IPS DF 6.9 (cell line): ENCODE measurements around the gene GAL3ST3.

Experiments
- DNase-seq: peaks from one replicate; pipeline ENCODE4 v3.0.0-alpha.2; 2013; ENCODE audit warnings: low read depth, low spot score
- H3K27ac ChIP-seq: one replicate; pipeline ENCODE4 v1.5.1; 2013; ENCODE audit warnings: low read length, control low read depth
- H3K27me3 ChIP-seq: 2 replicates; pipeline ENCODE4 v1.6.1; 2013; ENCODE audit warnings: mild to moderate bottlenecking, low read length; ENCODE audit not compliant: control insufficient read depth, insufficient read depth
- H3K36me3 ChIP-seq: 2 replicates; pipeline ENCODE4 v1.6.1; 2013; ENCODE audit warnings: low read length; ENCODE audit not compliant: control insufficient read depth, insufficient read depth
- H3K4me1 ChIP-seq: 2 replicates; pipeline ENCODE4 v1.6.1; 2013; ENCODE audit warnings: low read length; ENCODE audit not compliant: control insufficient read depth, insufficient read depth
- H3K4me3 ChIP-seq: 2 replicates; pipeline ENCODE4 v1.5.1; 2013; ENCODE audit warnings: mild to moderate bottlenecking, low read length
- H3K9me3 ChIP-seq: 2 replicates; pipeline ENCODE4 v1.6.1; 2013; ENCODE audit warnings: low read length, inconsistent platforms; ENCODE audit not compliant: control insufficient read depth, insufficient read depth
- WGBS: extraction: QIAGEN DNeasy Blood & Tissue Kit; methylation state at CpG from one replicate; pipeline ENCODE4 v1.1.7; 2013; ENCODE audit warnings: mixed read lengths, missing lambda C conversion rate; ENCODE audit not compliant: insufficient read length, insufficient coverage; 5-methylcytosine and 5-hydroxymethylcytosine counted together

GAL3ST3 gene

GRCh38 chr11:66069715-66070603, 21.0 kb upstream of the GAL3ST3 start, which contains the start of gene PACS1:
PACS1 (plus strand) TSS chr11:66070272; CDS start chr11:66070487, 215 bp downstream.
- DNase-seq: no peak
- no CpG with 5 or more reads among the region's 120 CpGs for WGBS
- no peaks in the 10 kb centered on the region for H3K9me3 ChIP-seq
- H3K27ac ChIP-seq: no peak within 1 kb of the TSS
- peak within 1 kb of the TSS; percentile 81 for H3K4me3 ChIP-seq
- no peaks in the 10 kb centered on the region for H3K4me1 ChIP-seq
- peaks cover 15% of the 10 kb centered on the region; the same call in 1 of the 2 replicates for H3K36me3 ChIP-seq
- no peaks in the 10 kb centered on the region for H3K27me3 ChIP-seq

GRCh38 chr11:66068923-66069714, 20.2 kb upstream of the GAL3ST3 start:
- no peak for DNase-seq

GRCh38 chr11:66068154-66068821, 19.3 kb upstream of the GAL3ST3 start:
- H3K4me1 ChIP-seq: no peaks in the 10 kb centered on the region
- peaks cover 22% of the 10 kb centered on the region; the same call in 1 of the 2 replicates for H3K36me3 ChIP-seq
- no peaks in the 10 kb centered on the region for H3K27me3 ChIP-seq
- peak; percentile 67 for DNase-seq
- WGBS: no CpG with 5 or more reads among the region's 17 CpGs
- H3K9me3 ChIP-seq: no peaks in the 10 kb centered on the region
- H3K27ac ChIP-seq: no peak overlapping the region
- no peak overlapping the region for H3K4me3 ChIP-seq

More at GRCh38 chr11:66068923-66069714, 20.2 kb upstream of the GAL3ST3 start:
- no peaks in the 10 kb centered on the region for H3K27me3 ChIP-seq
- peaks cover 15% of the 10 kb centered on the region; the same call in 1 of the 2 replicates for H3K36me3 ChIP-seq
- no peaks in the 10 kb centered on the region for H3K4me1 ChIP-seq
- no peak overlapping the region for H3K27ac ChIP-seq
- H3K9me3 ChIP-seq: no peaks in the 10 kb centered on the region
- no peak overlapping the region; the same call in 1 of the 2 replicates for H3K4me3 ChIP-seq
- WGBS: no CpG with 5 or more reads among the region's 14 CpGs

DNA sequence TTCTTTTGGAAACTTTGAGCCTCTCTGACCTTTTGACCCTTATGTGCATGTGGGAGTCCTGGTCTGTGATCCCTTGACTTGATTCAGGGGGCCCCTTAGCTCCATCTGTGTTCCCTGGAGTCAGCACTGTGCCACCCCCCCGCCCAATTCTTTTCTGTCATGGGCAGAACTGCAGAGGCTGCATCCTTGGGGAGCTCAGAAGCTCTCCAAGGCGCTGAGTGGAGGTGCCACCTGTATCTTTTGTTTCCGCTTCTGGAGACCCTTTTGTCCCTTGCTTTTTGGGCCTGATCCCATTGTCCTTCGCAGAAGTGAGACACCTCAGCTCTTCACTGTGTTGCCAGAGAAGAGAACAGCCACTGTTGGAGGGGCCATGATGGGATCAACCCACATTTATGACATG, 18.7 kb upstream of the GAL3ST3 start:
- Histone ChIP-seq H3K9me3 (no peaks in the 10 kb centered on the region), H3K4me1 (no peaks in the 10 kb centered on the region), H3K27ac (no peak overlapping the region), H3K36me3 (peaks cover 27% of the 10 kb centered on the region; the same call in 1 of the 2 replicates), H3K4me3 (no peak overlapping the region), H3K27me3 (no peaks in the 10 kb centered on the region)
- DNase-seq: no peak
- no CpG with 5 or more reads among the region's 4 CpGs for WGBS

- no peaks in the 10 kb centered on the region for H3K4me1 ChIP-seq
- no CpG with 5 or more reads among the region's 3 CpGs for WGBS
- peaks cover 28% of the 10 kb centered on the region for H3K36me3 ChIP-seq
- H3K9me3 ChIP-seq: no peaks in the 10 kb centered on the region
- no peak overlapping the region for H3K4me3 ChIP-seq
- no peaks in the 10 kb centered on the region for H3K27me3 ChIP-seq
- H3K27ac ChIP-seq: no peak overlapping the region
- no peak for DNase-seq
Observed at GRCh38 chr11:66066751-66067150, 17.8 kb upstream of the GAL3ST3 start.

DNA sequence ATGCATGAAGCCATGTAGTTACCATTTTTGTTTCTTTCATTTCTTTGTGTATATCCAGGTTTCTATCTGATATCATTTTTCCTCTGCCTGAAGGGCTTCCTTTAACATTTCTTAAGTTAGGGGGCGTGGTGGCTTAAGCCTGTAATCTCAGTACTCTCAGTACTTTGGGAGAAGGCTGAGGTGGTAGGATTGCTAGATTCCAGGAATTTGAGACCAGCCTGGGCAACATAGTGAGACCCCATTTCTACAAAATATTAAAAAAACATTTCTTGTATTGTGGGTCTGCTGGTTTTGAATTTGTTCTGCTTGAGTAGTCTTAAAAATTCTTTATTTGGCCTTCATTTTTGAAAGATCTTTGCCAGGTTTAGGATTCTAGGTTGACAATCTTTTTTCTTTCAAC, 15.6 kb upstream of the GAL3ST3 start:
- Histone ChIP-seq H3K4me3 (no peak overlapping the region), H3K4me1 (no peaks in the 10 kb centered on the region), H3K36me3 (peaks cover 46% of the 10 kb centered on the region), H3K9me3 (no peaks in the 10 kb centered on the region), H3K27me3 (no peaks in the 10 kb centered on the region), H3K27ac (no peak overlapping the region)
- no CpG with 5 or more reads among the region's 1 CpG for WGBS
- DNase-seq: no peak

DNA sequence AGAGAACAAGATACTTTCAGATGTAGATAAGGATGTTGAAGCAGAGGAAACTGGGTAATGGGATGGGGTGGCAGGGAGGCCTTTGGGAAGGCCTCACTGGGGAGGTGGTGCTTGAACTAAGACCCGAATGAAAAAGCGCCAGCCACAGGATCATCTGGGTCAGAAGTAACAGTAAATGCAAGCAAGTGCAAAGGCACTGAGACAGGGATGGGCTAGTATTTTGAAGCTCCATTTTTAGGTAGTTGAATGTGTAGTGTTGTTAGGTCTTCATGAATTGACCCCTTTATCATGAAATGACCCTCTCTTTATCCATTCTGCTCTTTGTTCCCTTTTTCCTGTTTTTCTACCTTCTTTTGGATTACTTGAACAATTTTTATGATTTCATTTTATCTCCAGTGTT, 14.9 kb upstream of the GAL3ST3 start:
- Histone ChIP-seq H3K27ac (no peak overlapping the region), H3K4me1 (no peaks in the 10 kb centered on the region), H3K9me3 (no peaks in the 10 kb centered on the region), H3K4me3 (no peak overlapping the region), H3K36me3 (peaks cover 51% of the 10 kb centered on the region), H3K27me3 (no peaks in the 10 kb centered on the region)
- no CpG with 5 or more reads among the region's 2 CpGs for WGBS
- no peak for DNase-seq

- no peaks in the 10 kb centered on the region for H3K4me1 ChIP-seq
- no peaks in the 10 kb centered on the region for H3K27me3 ChIP-seq
- H3K4me3 ChIP-seq: no peak overlapping the region
- peaks cover 56% of the 10 kb centered on the region for H3K36me3 ChIP-seq
- no peak overlapping the region for H3K27ac ChIP-seq
- no peak for DNase-seq
- H3K9me3 ChIP-seq: no peaks in the 10 kb centered on the region
- WGBS: no CpG with 5 or more reads among the region's 2 CpGs
Observed at GRCh38 chr11:66062408-66062807, 13.4 kb upstream of the GAL3ST3 start.

- DNase-seq: no peak
- Histone ChIP-seq H3K9me3 (no peaks in the 10 kb centered on the region), H3K36me3 (peaks cover 60% of the 10 kb centered on the region), H3K4me1 (no peaks in the 10 kb centered on the region), H3K27ac (no peak overlapping the region), H3K4me3 (no peak overlapping the region), H3K27me3 (no peaks in the 10 kb centered on the region)
- WGBS: no CpG with 5 or more reads among the region's 6 CpGs
Observed at GRCh38 chr11:66061268-66061667, 12.3 kb upstream of the GAL3ST3 start.
